Kidney epithelial cell (primary cell): ENCODE data around the gene KRT1. TPM values are rescaled to one million over a fixed set of nuclear protein-coding genes. Genes with fewer than 3 reads are reported as not detected.

Experiments
- DNase-seq: peaks from one replicate; pipeline ENCODE4 v3.0.0-alpha.2; 2010; ENCODE audit warnings: low read depth
- H3K27me3 ChIP-seq: 2 replicates; pipeline ENCODE4 v1.6.0; 2011; ENCODE audit warnings: low read length; ENCODE audit not compliant: control insufficient read depth, insufficient read depth
- H3K36me3 ChIP-seq: 2 replicates; pipeline ENCODE4 v1.5.1; 2011; ENCODE audit warnings: low read length; ENCODE audit not compliant: control insufficient read depth, insufficient read depth
- H3K4me3 ChIP-seq: 2 replicates; pipeline ENCODE4 v1.5.1; 2011; ENCODE audit warnings: low read depth, mild to moderate bottlenecking, control low read depth, low read length
- CTCF ChIP-seq: IDR thresholded peaks from 2 replicates; pipeline ENCODE4 v1.5.1; 2011; ENCODE audit warnings: mild to moderate bottlenecking, moderate library complexity, low read length, control low read depth, inconsistent platforms; ENCODE audit not compliant: insufficient read depth, poor library complexity, severe bottlenecking
- total RNA-seq: library from RNA; depleted of rRNA; stranded (reverse); fragments of >200 nt; gene quantifications from 2 replicates; pipeline ENCODE4 v1.2.3, GENCODE V29; 2015

The KRT1 gene
- total RNA-seq, 1 donor from 2014 or later: not detected

- H3K4me3 ChIP-seq: no peak overlapping the region
- DNase-seq: no peak
- no peaks in the 10 kb centered on the region for H3K36me3 ChIP-seq
- H3K27me3 ChIP-seq: no peaks in the 10 kb centered on the region
- TF ChIP-seq CTCF: no peak
Measured at GRCh38 chr12:52645120-52645761, 35.0 kb downstream of the KRT1 start.

- H3K27me3 ChIP-seq: no peaks in the 10 kb centered on the region
- no peak overlapping the region for H3K4me3 ChIP-seq
- DNase-seq: no peak
- H3K36me3 ChIP-seq: no peaks in the 10 kb centered on the region
- TF ChIP-seq CTCF: no peak
Measured at GRCh38 chr12:52644078-52644415, 36.2 kb downstream of the KRT1 start.

GRCh38 chr12:52643233-52644077 lies 36.8 kb downstream of the KRT1 start:
- TF ChIP-seq CTCF: no peak
- Histone ChIP-seq H3K36me3 (no peaks in the 10 kb centered on the region), H3K4me3 (no peak overlapping the region), H3K27me3 (no peaks in the 10 kb centered on the region)
- DNase-seq: no peak

GRCh38 chr12:52641468-52641867 lies 38.7 kb downstream of the KRT1 start:
- Histone ChIP-seq H3K27me3 (no peaks in the 10 kb centered on the region), H3K36me3 (no peaks in the 10 kb centered on the region), H3K4me3 (no peak overlapping the region)
- no peak for TF ChIP-seq CTCF
- no peak for DNase-seq

- Histone ChIP-seq H3K36me3 (no peaks in the 10 kb centered on the region), H3K27me3 (no peaks in the 10 kb centered on the region), H3K4me3 (no peak overlapping the region)
- DNase-seq: no peak
- no peak for TF ChIP-seq CTCF
Measured at GRCh38 chr12:52637299-52637698, 42.9 kb downstream of the KRT1 start.
